Measurements from ENCODE around the gene PRXL2B. TPM values are rescaled to one million over a fixed set of nuclear protein-coding genes. Genes with fewer than 3 reads are reported as not detected.

PRXL2B gene
- total and polyA plus RNA-seq, 12 donors = 3.7 to 12.0 (median 5.4) TPM

GRCh38 chr1:2556678-2557481 lies 29.7 kb upstream of the PRXL2B start:
- DNase-seq (no peak), ATAC-seq (peak in 7 of 8 donors; percentile 1 to 17 (median 12))
- intact Hi-C loops (cut with DNase I) = no loop called here
- Histone ChIP-seq H3K9me3 (no peaks in the 10 kb centered on the region), H3K4me1 (peaks cover 8 to 45% (median 32%) of the 10 kb centered on the region in 9 donors), H3K27me3 (peaks cover 0 to 3% (median 0%) of the 10 kb centered on the region in 7 donors), H3K27ac (peak overlapping the region; percentile 88 to 95 (median 92)), H3K4me3 (peak overlapping the region; percentile 45 to 81 (median 68)), H3K36me3 (peaks cover 0 to 43% (median 2%) of the 10 kb centered on the region in 9 donors)
- 23 to 38% methylated on average over 24 of the region's 24 CpGs for WGBS, 2 donors
- TF ChIP-seq, protein P1, sequence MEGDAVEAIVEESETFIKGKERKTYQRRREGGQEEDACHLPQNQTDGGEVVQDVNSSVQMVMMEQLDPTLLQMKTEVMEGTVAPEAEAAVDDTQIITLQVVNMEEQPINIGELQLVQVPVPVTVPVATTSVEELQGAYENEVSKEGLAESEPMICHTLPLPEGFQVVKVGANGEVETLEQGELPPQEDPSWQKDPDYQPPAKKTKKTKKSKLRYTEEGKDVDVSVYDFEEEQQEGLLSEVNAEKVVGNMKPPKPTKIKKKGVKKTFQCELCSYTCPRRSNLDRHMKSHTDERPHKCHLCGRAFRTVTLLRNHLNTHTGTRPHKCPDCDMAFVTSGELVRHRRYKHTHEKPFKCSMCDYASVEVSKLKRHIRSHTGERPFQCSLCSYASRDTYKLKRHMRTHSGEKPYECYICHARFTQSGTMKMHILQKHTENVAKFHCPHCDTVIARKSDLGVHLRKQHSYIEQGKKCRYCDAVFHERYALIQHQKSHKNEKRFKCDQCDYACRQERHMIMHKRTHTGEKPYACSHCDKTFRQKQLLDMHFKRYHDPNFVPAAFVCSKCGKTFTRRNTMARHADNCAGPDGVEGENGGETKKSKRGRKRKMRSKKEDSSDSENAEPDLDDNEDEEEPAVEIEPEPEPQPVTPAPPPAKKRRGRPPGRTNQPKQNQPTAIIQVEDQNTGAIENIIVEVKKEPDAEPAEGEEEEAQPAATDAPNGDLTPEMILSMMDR (IDR thresholded peaks at IDR 0.05) = peak in 2 of 9 donors; percentile 7 to 9

GRCh38 chr1:2557482-2558400 lies 28.8 kb upstream of the PRXL2B start:
- intact Hi-C loops (cut with DNase I) = loop anchor here in 1 of 10 donors (2.0 kb wide), 1 partner anchor 17 kb away; no protein-coding TSS in a partner anchor

GRCh38 chr1:2558420-2558819 lies 28.2 kb upstream of the PRXL2B start:
- Histone ChIP-seq H3K36me3 (peaks cover 0 to 58% (median 4%) of the 10 kb centered on the region in 9 donors), H3K4me1 (peaks cover 8 to 44% (median 32%) of the 10 kb centered on the region in 9 donors), H3K27ac (no peak overlapping the region), H3K4me3 (no peak overlapping the region), H3K27me3 (peaks cover 0 to 3% (median 0%) of the 10 kb centered on the region in 7 donors), H3K9me3 (no peaks in the 10 kb centered on the region)
- TF ChIP-seq, protein P1 (IDR thresholded peaks at IDR 0.05) = no peak
- DNase-seq = no peak
- 94 to 95% methylated on average over 12 of the region's 12 CpGs for WGBS, 2 donors
- intact Hi-C loops (cut with DNase I) = loop anchor here in 1 of 10 donors (2.0 kb wide), 1 partner anchor 16 kb away; no protein-coding TSS in a partner anchor
- no peak for ATAC-seq

More at GRCh38 chr1:2557482-2558400, 28.8 kb upstream of the PRXL2B start:
- TF ChIP-seq, protein P1 (IDR thresholded peaks at IDR 0.05) = no peak
- WGBS, 2 donors = 79 to 85% methylated on average over 30 of the region's 30 CpGs
- Histone ChIP-seq H3K9me3 (no peaks in the 10 kb centered on the region), H3K4me1 (peaks cover 8 to 44% (median 32%) of the 10 kb centered on the region in 9 donors), H3K27me3 (peaks cover 0 to 3% (median 0%) of the 10 kb centered on the region in 7 donors), H3K4me3 (peak overlapping the region; percentile 45 to 81 (median 68)), H3K36me3 (peaks cover 0 to 52% (median 4%) of the 10 kb centered on the region in 9 donors), H3K27ac (peak overlapping the region in 9 of 10 donors; percentile 91 to 95 (median 93))
- peak in 5 of 8 donors; percentile 1 to 10 (median 3) for ATAC-seq
- DNase-seq = no peak

DNA sequence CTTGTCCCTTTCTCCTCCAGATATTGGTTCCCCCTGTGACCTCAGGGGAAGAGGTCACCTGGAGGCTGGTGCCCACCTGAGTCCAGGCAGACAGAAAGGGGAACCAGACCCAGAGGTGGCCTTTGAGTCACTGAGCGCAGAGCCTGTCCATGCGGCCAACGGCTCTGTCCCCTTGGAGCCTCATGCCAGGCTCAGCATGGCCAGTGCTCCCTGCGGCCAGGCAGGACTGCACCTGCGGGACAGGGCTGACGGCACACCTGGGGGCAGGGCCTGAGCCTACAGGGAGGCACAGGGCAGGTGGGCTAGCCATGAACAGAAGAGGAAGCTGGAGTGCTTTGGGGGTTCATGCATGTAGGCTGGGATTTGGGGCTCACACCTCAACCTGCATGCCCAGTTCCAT lies 27.7 kb upstream of the PRXL2B start:
- Histone ChIP-seq H3K4me1 (peaks cover 8 to 44% (median 32%) of the 10 kb centered on the region in 9 donors), H3K36me3 (peaks cover 0 to 63% (median 4%) of the 10 kb centered on the region in 9 donors), H3K4me3 (no peak overlapping the region), H3K27me3 (peaks cover 0 to 3% (median 0%) of the 10 kb centered on the region in 7 donors), H3K9me3 (no peaks in the 10 kb centered on the region), H3K27ac (no peak overlapping the region)
- ATAC-seq (no peak), DNase-seq (no peak)
- TF ChIP-seq, protein P1 (IDR thresholded peaks at IDR 0.05) = no peak
- intact Hi-C loops (cut with DNase I) = loop anchor here in 1 of 10 donors (2.0 kb wide), 1 partner anchor 16 kb away; no protein-coding TSS in a partner anchor
- 95 to 97% methylated on average over 6 of the region's 6 CpGs for WGBS, 2 donors

Data from heart right ventricle (tissue), 16 donors.